HK-2 (cell line): ENCODE measurements around the gene ADISSP.
"Not testable (repeated sequence)": the region's sequence is repeated elsewhere in the genome, so short reads cannot be mapped to it uniquely, and the experiment has no call there.

Experiments
- DNase-seq: peaks from one replicate; pipeline ENCODE4 v3.0.0-alpha.2; 2018; ENCODE audit not compliant: unreplicated experiment

Gene ADISSP

GRCh38 chr20:3797592-3798372, 30.2 kb upstream of the ADISSP start:
- no peak for DNase-seq

- DNase-seq = no peak
Measured at GRCh38 chr20:3797226-3797545, 29.6 kb upstream of the ADISSP start.

DNA sequence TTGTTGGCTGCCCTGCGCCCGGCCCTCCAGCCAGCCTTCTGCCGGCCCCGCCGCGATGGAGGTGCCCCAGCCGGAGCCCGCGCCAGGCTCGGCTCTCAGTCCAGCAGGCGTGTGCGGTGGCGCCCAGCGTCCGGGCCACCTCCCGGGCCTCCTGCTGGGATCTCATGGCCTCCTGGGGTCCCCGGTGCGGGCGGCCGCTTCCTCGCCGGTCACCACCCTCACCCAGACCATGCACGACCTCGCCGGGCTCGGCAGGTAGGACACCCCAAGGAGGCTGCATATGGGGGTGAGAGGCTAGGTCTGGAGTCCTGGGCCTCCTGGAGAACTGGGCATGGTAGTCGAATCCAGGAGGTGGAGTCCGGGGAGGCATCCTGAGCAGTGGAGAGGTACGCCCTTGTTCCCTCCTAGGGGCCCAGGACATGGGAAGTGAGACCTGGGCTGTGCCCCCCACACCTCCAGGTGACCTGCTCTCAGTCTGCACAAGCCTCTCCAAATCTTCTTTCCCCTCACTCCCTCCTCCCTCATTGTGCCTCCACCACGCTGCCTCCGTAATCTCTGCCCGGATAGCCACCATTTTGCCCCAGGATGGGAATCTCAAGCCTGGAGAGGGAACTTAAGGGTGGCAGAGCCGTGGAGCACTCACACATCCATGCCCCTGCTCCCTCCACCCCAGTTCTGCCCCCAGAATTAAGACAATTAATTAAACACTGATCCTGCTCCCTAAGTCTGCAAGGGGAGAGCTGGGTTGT, 29.1 kb upstream of the ADISSP start:
- DNase-seq = no peak

DNA sequence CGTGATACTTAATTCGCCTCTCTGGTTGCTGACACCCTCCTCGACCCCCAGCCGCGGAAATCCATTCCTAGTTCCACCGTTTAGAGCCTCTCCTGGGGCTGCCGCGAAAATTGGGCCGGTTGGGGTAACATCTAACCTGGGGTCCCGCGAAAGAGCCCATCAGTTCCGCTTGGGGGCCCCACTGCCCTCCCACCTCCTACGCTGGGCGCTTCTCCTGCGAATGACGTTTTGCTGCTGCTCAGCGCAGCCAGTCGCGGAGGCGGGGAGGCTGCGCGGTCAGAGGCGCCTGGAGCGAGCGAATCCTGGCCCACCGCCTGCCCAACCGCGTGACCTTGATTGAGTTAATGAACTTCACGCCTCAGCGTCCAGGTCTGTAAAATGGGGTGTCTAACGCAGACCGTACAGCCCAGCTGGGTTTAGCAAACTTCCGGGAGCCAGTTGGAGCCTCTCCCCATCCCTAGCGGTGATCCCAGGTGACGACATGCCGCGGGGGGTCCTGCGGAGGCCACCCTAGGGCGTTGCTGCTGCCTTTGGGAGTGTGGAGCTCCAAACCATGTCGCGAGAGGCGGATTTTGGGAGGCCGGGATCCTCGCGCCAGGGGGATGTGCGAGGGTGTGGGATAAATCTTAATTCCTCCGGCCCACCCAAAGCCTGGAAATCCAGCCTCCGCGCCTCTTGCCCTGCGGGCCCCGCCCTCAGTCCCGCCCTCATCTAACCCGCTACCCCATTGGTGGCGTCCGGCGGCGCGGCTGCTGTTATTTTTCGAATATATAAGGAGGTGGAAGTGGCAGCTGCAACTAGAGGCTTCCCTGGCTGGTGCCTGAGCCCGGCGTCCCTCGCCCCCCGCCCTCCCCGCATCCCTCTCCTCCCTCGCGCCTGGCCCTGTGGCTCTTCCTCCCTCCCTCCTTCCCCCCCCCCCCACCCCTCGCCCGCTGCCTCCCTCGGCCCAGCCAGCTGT, 28.2 kb upstream of the ADISSP start, which contains the start of gene CDC25B:
CDC25B (plus strand) TSS at position 800 of the 958 bp plus-strand sequence. CDS start 222 bp downstream, outside the sequence.
- DNase-seq = peak; percentile 94

DNA sequence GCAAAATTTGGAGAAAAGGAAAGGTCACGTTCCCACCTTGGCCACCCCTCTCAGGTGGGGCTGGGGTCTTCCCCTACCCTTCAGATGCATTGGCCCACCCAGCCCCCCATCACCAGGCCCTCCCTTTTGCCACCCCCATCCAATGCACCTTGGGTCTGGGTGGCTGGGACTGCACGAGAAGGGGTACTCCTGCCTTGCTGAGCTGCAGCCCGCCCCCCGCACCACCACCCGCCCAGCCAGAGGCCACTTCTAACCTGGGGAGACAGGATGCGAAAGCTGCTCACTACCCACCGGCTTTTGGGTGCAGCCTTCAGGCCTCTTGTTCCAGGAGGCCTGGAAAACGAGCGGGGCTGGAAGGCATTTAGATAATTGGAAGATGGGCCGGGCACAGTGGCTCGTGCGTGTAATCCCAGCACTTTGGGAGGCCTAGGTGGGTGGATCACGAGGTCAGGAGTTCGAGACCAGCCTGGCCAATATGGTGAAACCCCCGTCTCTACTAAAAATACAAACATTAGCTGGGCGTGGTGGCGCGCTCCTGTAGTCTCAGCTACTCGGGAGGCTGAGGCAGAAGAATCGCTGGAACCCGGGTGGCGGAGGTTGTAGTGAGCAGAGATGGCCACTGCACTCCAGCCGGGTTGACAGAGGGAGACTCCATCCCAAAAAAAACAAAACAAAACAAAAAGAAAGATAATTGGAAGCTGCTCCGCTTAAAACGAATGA, 27.3 kb upstream of the ADISSP start:
- DNase-seq = no peak

- DNase-seq = not testable (repeated sequence)
Measured at GRCh38 chr20:3794168-3794567, 26.6 kb upstream of the ADISSP start.

DNA sequence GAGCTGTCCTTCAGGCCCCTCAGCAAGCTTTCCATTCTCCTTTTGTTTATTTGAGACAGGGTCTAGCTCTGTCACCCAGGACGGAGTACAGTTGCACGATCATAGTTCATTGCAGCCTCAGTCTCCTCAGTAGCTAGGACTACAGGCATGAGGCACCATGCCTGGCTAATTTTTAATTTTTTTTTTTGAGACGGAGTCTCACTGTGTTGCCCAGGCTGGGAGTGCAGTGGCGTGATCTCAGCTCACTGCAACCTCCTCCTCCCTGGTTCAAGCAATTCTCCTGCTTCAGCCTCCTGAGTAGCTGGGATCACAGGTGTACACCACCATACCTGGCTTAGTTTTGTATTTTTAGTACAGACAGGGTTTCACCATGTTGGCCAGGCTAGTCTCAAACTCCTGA, 21.6 kb upstream of the ADISSP start:
- DNase-seq = not testable (repeated sequence)

- no peak for DNase-seq
Measured at GRCh38 chr20:3788685-3789155, 21.2 kb upstream of the ADISSP start.

DNA sequence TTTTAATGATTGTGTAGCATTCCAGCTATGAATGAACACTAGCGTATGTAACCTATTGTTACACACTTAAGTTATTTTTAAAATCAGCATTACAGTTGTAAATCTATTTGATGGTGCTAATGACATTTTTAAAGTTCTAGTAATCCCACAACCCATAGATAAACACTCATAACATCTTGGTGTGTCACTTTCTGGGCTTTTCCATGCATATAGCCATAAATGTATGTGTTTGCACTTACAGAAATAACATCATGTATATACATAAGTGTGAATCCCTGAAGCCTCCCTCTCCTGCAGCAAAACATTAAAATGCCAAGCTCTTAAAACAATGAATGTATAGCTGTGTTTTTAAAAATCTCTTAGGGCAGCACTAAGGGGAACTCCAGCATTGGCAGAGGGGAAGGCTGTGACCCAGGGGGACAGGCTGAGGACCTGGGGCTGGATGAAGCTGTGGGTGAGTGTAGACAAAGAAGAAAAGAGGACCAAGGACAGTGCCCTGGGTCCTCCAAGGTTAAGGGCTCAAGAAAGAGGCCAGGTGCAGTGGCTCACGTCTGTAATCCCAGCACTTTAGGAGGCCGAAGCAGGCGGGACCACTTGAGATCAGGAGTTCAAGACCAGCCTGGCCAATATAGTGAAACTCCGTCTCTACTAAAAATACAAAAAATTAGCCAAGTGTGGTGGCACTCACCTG, 19.9 kb upstream of the ADISSP start:
- DNase-seq = no peak

- DNase-seq = peak; percentile 92
Measured at GRCh38 chr20:3786665-3787323, 19.2 kb upstream of the ADISSP start, which contains the start of gene CENPB. TSS of gene CENPB (minus strand) at chr20:3786740. CDS start at chr20:3786483, 257 bp downstream.

DNA sequence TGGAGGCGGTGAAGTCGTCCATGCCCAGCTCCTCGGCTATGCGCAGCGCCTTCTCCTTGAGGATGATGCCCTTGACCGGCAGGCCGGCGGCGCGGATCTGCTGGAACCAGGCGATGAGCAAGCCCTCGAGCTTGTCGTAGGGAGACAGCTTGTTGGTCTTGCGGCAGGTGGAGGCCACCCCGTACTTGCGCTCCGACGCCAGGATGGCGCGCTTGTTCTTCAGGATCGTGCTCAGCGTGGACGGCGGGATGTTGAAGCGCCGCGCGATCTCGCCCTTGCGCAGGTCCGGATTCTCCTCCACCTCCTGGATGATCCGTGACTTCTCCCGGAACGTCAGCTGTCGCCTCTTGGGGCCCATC, 18.6 kb upstream of the ADISSP start:
- peak; percentile 67 for DNase-seq

- DNase-seq = no peak
Measured at GRCh38 chr20:3785240-3786125, 17.9 kb upstream of the ADISSP start.

DNA sequence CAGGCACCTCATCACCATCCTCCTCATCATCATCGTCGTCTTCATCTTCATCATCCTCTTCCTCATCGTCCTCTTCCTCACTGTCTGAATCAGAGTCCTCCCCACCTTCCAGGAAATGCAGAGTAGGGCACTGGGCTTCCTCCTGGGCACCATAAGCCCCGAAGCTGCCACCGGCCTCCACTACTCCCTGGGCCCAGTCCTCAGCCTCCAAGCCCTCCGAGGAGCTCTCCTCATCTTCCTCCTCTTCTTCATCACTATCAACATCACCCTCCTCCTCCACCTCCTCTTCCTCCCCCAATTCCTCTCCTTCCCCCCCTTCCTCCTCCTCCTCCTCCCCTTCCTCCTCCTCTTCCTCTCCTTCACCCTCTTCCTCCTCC, 17.3 kb upstream of the ADISSP start:
- no peak for DNase-seq

GRCh38 chr20:3784216-3784853, 16.8 kb upstream of the ADISSP start:
- no peak for DNase-seq

GRCh38 chr20:3783511-3784195, 16.1 kb upstream of the ADISSP start:
- DNase-seq = no peak

DNA sequence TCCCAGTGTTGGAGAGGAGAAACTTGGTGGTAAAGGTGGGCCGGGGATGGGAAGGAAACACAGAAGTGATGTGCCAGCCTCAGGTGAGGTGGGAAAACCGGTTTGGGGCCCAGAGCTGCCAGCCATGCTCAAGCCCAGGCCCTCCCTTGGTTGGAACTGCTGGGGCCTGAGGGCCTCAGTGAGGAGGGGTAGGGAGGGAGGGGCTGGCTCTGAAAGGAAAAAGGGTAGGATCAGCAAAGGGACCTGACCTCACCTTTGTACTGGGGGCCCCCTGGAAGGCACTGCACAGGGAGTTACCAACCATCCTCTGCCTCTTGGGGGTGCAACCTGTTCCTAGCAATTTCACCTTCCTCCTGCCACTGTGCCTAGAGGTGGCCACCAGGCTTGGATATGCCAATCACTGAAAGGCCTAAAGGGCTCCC, 15.5 kb upstream of the ADISSP start:
- DNase-seq = no peak

DNA sequence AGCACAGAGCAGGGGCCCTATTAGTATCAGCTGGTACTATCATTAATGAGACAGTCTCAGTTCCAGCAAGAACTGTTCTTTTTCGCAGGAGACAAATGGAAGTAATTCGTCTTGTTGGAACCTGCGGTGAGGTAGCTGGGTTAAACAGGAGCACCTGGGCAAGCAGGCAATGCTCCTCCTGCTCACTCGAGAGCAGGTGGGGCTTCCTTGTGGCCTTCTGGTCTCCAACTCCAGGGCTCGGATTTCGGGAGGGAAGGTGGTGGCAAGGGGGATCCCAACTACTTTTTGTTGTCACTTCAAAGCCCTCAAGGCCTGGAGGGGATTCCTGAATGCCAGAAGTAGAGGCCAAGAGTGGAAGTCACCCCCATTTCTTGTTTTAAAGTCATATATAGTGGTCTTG, 15.0 kb upstream of the ADISSP start:
- DNase-seq = no peak
